Stimulated activated naive CD8-positive, alpha-beta T cell treated with anti-CD3 and anti-CD28 coated beads, Interleukin-15, Interleukin-2, amounts not matched to agents 100 ng/mL and 50 ng/mL, for 24 hours (primary cell): ENCODE measurements around the gene MT4.
A peak's percentile ranks its signal among the peaks of the same experiment; 100 is the strongest.

Experiments used
- H3K27ac Mint-ChIP-seq: one replicate; pipeline ENCODE4 v1.8.0; 2021; ENCODE audit warnings: mild to moderate bottlenecking, mixed read lengths
- H3K27me3 Mint-ChIP-seq: one replicate; pipeline ENCODE4 v1.8.0; 2021; ENCODE audit warnings: mixed read lengths
- H3K36me3 Mint-ChIP-seq: one replicate; pipeline ENCODE4 v1.8.0; 2021; ENCODE audit warnings: low read depth, mixed read lengths
- H3K4me1 Mint-ChIP-seq: one replicate; pipeline ENCODE4 v1.8.0; 2021; ENCODE audit warnings: low read depth, mixed read lengths
- H3K4me3 Mint-ChIP-seq: one replicate; pipeline ENCODE4 v1.8.0; 2021; ENCODE audit warnings: mild to moderate bottlenecking, mixed read lengths
- H3K9me3 Mint-ChIP-seq: one replicate; pipeline ENCODE4 v1.8.0; 2021; ENCODE audit warnings: mixed read lengths

MT4 gene

DNA sequence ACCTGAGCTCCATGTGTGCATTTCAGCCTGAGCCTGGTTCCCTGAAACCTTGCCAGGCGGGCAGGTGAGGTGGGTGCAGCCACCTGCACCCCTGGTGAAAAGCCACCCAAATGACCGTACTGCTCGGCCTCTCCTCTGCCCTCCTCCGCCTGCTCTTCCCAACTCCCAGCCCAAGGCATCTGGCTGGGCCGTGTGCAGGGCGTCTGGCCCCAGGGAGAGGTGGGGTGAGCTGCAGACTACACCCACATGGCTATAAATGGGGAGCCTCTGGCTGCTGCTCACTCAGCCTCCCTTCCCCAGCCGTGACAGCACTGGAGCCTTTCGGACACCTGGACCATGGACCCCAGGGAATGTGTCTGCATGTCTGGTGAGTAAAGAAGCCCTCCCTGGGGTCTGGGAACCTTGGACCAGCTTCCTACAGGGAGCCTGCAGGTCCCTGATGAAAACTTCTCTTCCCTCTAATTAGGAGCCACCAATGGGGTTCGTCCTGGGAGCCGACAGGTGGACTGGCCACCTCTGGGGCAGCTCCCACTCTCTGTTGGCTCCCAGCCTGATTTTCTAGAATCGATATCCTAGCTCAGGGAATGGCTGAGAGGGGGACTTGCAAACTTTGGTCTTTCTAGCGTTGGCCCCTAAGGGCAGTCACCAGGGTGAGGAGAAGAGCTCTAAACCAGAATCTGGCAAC is at the start of gene MT4:
Gene MT4 (plus strand): TSS at position 281 of the 685 bp plus-strand sequence. CDS start 56 bp downstream, at position 337.
- Mint-ChIP-seq H3K36me3 (no peaks in the 10 kb centered on the region), H3K4me1 (no peaks in the 10 kb centered on the region), H3K27ac (no peak within 1 kb of the TSS), H3K4me3 (no peak within 1 kb of the TSS), H3K9me3 (no peaks in the 10 kb centered on the region), H3K27me3 (peaks cover 7% of the 10 kb centered on the region)

DNA sequence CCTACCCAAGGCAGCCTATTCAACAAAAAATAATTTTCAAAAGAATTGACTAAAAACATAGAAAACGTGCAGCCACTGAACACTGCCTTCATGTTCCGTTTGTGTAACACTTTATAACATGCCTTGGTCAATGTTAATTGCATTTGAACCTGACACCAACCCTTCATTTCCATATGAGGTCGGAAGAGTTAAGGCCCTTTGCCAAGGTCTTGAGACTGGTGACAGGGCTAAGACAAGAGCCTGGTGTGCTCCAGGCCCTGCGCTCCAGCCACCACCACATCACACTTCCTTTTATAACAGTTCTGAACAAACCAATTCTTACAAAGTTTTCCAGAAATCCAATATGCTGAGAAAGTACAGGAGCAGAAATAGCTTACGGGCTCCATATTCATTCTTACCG is 49.2 kb upstream of the MT4 start:
- Mint-ChIP-seq H3K9me3 (no peaks in the 10 kb centered on the region), H3K4me3 (no peak overlapping the region), H3K27ac (no peak overlapping the region), H3K4me1 (peaks cover 55% of the 10 kb centered on the region), H3K27me3 (no peaks in the 10 kb centered on the region), H3K36me3 (no peaks in the 10 kb centered on the region)

DNA sequence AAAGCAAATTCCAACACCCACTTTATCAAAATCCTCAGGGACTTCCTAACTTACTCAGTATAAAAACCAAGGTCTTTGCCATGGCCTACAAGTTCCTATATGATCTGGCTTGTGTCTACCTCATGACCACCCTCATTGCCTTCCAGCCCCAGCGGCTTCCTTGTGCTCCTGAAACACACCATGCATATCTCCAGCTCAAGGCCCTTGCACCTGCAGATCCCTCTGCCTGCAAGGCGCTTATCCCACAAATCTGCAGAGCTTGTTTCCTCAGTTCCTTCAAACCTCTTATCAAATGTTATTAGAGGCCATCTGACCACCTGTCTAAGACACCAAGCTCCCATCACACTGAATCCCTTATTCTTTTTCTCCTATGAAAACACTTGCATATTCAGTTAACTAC is 47.7 kb upstream of the MT4 start:
- no peaks in the 10 kb centered on the region for H3K36me3 Mint-ChIP-seq
- H3K27ac Mint-ChIP-seq: no peak overlapping the region
- no peaks in the 10 kb centered on the region for H3K27me3 Mint-ChIP-seq
- no peak overlapping the region for H3K4me3 Mint-ChIP-seq
- H3K9me3 Mint-ChIP-seq: no peaks in the 10 kb centered on the region
- H3K4me1 Mint-ChIP-seq: peaks cover 57% of the 10 kb centered on the region

DNA sequence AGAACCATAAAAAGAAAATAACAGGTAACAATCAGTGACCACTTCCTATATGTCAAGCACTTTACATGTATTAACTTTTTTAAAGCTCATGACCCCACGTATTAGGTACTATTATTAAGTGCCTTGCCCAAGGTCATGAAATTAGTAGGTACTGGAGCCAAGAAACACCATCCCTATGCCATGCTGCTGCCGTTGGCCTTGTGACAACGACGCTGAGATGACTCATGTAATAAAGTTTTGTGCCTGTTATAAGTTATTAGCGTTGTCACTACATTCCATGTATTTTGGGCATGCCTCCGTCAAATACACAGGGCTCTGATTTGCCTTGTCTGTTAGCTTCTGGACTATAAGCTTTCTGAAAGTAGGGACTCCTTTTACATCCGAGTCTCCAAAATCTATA is 46.4 kb upstream of the MT4 start:
- peak overlapping the region; percentile 81 for H3K4me3 Mint-ChIP-seq
- no peak overlapping the region for H3K27ac Mint-ChIP-seq
- no peaks in the 10 kb centered on the region for H3K9me3 Mint-ChIP-seq
- H3K4me1 Mint-ChIP-seq: peaks cover 52% of the 10 kb centered on the region
- H3K36me3 Mint-ChIP-seq: no peaks in the 10 kb centered on the region
- no peaks in the 10 kb centered on the region for H3K27me3 Mint-ChIP-seq

DNA sequence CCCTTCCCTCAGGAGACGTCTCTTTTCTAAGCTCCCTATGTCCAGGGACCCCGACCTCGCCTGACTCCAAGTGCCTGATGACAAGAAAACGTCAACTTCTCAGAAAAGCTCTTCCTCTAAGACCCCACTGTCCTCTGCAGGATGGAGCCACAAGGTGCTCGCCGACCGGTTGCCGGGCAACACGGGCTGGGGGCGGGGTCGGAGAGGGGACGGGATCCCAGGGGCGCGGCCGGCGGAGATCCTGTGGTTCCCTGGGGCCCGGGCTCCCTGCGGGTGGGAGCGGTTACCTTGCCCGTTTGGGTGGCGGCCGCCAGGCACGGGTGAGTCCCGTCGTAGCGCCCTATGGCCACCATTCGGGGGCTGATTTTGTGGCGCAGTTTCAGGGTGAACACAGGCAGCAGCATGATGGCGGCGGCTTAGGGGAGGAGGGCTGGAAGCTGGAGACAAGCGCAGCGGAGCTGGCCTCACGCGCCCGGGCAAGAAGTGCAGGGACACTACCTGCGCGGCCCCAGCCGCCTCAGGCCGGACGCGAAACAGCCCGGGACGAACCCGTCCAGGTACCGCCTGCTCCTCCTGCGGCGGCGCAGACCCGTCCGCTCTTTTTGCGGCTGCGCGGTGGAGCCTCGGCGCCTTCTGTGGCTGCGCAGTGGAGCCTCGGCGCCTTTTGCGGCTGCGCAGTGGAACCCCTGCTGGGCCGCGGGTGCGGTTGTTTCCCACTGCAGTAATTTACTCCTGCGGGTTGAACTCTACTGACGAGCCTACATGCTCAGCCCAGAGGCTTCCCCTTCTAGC is 45.2 kb upstream of the MT4 start, which contains the start of gene BBS2:
Gene BBS2 (minus strand): TSS at position 566 of the 792 bp plus-strand sequence. CDS start 162 bp downstream, at position 404.
- Mint-ChIP-seq H3K27ac (peak within 1 kb of the TSS; percentile 62), H3K4me3 (peak within 1 kb of the TSS; percentile 81), H3K4me1 (peaks cover 43% of the 10 kb centered on the region), H3K36me3 (no peaks in the 10 kb centered on the region), H3K9me3 (no peaks in the 10 kb centered on the region), H3K27me3 (no peaks in the 10 kb centered on the region)

DNA sequence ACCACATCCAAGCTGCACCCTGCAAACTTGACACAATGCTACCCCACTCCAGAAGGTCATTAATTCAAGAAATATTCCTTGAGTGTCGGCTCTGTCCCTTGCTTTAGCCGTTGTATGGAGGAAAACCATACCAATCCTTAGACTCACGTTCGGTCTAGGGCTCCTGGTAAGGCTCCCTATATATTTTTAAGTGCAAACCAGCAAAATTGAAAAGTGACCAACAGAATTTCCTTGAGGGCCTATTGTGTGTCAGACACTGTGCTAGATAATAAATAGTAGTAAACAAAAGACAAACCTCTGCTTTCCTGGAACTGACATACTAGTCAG is 44.7 kb upstream of the MT4 start:
- no peaks in the 10 kb centered on the region for H3K36me3 Mint-ChIP-seq
- no peaks in the 10 kb centered on the region for H3K9me3 Mint-ChIP-seq
- H3K4me3 Mint-ChIP-seq: peak overlapping the region; percentile 81
- H3K27me3 Mint-ChIP-seq: no peaks in the 10 kb centered on the region
- H3K4me1 Mint-ChIP-seq: peaks cover 37% of the 10 kb centered on the region
- H3K27ac Mint-ChIP-seq: peak overlapping the region; percentile 62

DNA sequence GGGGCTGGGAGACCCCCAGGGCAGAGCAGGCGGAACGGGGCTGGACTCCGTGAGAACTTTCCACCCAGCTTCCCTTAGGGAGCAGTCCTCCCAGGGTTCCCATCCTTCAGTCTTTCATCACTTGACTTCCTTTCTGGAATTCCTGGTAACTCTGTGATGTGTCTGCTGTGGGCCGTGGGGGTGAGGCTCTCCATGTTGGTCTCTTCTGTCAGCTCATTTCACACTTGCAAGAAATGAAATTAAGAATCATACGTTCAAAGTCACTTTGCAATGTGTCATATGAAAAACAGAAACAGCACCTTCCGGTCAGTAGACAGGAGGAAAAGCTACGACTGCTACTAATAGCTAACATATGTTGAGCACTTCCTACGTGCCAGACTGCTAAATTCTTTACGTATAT is 39.6 kb upstream of the MT4 start:
- Mint-ChIP-seq H3K4me1 (peaks cover 6% of the 10 kb centered on the region), H3K36me3 (no peaks in the 10 kb centered on the region), H3K4me3 (no peak overlapping the region), H3K9me3 (no peaks in the 10 kb centered on the region), H3K27ac (no peak overlapping the region), H3K27me3 (no peaks in the 10 kb centered on the region)

DNA sequence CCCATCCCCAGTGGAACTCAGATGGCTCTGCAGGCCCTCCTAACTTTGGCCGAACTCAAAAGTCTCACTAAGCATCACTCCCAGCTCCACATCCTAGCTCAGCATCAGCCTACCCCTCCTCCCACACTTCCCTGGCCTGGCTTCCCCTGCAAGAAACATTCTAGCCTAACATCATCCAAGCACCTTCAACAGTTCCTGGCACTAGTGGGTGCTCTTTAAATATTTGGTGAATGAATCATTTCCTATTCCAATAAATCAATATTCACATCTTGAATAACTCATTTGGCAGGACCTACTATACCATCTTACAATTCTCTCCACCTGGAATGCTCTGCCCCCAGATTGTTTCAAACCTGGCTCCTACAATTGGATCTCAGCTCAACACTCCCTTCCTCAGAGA is 34.0 kb upstream of the MT4 start:
- Mint-ChIP-seq H3K4me3 (no peak overlapping the region), H3K4me1 (no peaks in the 10 kb centered on the region), H3K27ac (no peak overlapping the region), H3K27me3 (peaks cover 3% of the 10 kb centered on the region), H3K9me3 (no peaks in the 10 kb centered on the region), H3K36me3 (no peaks in the 10 kb centered on the region)

DNA sequence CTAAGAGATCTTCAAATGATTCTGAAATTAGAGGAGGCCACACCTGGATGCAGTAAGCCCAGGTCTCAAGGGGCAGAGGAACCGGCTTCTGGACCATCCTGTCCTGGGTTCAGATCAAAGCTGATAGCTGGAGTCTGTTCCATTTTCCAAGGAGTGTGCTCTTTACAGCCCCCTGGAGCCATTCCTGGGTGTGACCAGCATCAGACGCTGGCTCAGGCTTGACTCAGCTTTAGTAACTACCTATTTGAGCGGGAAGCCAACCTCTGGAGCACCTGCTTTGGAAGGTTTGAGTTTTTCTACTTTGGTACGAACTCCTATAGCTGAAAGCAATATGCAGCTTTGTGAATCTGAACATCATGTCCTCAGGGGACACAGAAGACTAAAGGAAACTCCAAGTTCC is 32.2 kb upstream of the MT4 start:
- H3K4me1 Mint-ChIP-seq: no peaks in the 10 kb centered on the region
- peaks cover 7% of the 10 kb centered on the region for H3K27me3 Mint-ChIP-seq
- no peak overlapping the region for H3K27ac Mint-ChIP-seq
- no peaks in the 10 kb centered on the region for H3K9me3 Mint-ChIP-seq
- H3K4me3 Mint-ChIP-seq: no peak overlapping the region
- no peaks in the 10 kb centered on the region for H3K36me3 Mint-ChIP-seq

DNA sequence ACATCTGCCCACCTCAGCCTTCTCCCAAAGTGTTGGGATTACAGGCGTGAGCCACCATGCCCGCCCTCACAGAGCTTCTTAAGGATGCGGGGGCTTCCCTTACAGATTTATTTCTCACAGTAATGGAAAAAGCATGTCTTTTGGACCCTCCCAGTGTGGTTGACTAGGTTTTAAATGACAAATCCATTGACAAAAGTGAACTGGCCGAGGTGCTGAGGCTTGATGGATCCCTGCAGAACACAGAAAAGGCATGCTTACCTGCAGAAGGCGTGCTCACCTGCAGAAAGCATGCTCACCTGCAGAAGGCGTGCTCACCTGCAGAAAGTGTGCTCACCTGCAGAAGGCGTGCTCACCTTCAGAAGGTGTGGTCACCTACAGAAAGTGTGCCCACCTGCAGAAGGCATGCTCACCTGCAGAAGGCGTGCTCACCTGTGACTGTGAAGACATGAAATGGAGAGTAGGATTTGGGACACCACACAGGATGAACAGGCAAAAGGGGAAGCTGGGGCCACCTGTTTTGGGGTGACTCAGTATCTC is 30.0 kb upstream of the MT4 start:
- no peaks in the 10 kb centered on the region for H3K4me1 Mint-ChIP-seq
- no peak overlapping the region for H3K27ac Mint-ChIP-seq
- H3K36me3 Mint-ChIP-seq: no peaks in the 10 kb centered on the region
- peaks cover 14% of the 10 kb centered on the region for H3K27me3 Mint-ChIP-seq
- no peaks in the 10 kb centered on the region for H3K9me3 Mint-ChIP-seq
- H3K4me3 Mint-ChIP-seq: no peak overlapping the region

DNA sequence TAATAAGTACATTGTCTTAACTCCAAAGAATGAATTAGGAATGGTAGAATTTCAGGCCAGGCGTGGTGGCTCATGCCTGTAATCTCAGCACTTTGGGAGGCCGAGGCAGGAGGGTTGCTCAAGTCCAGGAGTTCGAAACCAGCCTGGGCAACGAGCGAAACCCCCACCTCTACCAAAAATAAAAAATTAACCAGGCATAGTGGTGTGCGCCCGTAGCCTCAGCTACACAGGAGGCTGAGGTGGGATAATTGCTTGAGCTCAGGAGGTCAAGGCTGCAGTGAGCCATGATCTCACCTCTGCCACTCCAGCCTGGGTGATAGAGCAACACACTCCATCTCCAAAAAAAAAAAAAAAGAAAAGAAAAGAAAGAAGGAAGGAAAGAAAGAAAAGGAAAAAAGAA is 26.5 kb upstream of the MT4 start:
- Mint-ChIP-seq H3K36me3 (no peaks in the 10 kb centered on the region), H3K27ac (no peak overlapping the region)

DNA sequence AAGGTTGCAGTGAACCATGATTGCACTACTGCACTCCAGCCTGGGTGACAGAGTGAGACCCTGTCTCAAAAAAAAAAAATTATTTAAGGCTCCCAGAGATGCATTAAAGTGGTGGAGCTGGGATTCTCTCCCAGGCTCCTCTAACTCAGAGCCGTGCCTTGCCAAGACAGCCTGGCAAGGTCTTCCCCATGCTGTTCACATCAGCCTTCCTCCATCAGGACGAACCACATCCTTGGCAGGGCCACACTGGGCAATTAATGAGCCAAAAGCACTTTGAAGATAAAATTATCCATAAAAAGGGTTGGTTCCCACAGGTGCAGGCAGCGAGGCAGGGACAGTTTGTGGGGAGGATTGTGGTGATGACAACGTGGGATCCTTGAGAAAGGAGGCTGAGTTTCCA is 25.2 kb upstream of the MT4 start:
- Mint-ChIP-seq H3K9me3 (no peaks in the 10 kb centered on the region), H3K27ac (no peak overlapping the region), H3K36me3 (no peaks in the 10 kb centered on the region), H3K27me3 (peaks cover 17% of the 10 kb centered on the region), H3K4me3 (no peak overlapping the region), H3K4me1 (no peaks in the 10 kb centered on the region)

More for the DNA sequence above, 26.5 kb upstream of the MT4 start:
- Mint-ChIP-seq H3K4me1 (no peaks in the 10 kb centered on the region), H3K9me3 (no peaks in the 10 kb centered on the region), H3K4me3 (no peak overlapping the region), H3K27me3 (peaks cover 17% of the 10 kb centered on the region)

DNA sequence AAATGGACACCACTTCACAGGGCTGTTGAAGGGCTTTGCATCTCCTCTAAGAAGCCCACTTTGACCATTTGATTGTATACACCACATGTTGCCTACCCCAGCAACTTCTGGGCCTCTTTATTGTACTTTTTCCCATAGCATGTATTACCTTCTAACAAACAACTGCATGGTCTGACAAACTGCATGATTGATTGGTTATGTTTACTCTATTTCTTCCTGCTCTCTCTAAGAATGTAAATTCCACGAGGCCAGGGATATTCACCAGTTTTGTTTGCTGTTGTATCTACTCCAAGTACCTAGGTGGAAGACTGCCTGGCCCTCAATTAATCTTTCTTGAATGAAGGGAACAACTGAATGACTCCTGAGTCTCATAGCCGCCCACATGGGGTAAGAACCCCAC is 22.8 kb upstream of the MT4 start:
- Mint-ChIP-seq H3K27me3 (peaks cover 9% of the 10 kb centered on the region), H3K9me3 (no peaks in the 10 kb centered on the region), H3K4me1 (no peaks in the 10 kb centered on the region), H3K36me3 (no peaks in the 10 kb centered on the region), H3K27ac (no peak overlapping the region), H3K4me3 (no peak overlapping the region)

DNA sequence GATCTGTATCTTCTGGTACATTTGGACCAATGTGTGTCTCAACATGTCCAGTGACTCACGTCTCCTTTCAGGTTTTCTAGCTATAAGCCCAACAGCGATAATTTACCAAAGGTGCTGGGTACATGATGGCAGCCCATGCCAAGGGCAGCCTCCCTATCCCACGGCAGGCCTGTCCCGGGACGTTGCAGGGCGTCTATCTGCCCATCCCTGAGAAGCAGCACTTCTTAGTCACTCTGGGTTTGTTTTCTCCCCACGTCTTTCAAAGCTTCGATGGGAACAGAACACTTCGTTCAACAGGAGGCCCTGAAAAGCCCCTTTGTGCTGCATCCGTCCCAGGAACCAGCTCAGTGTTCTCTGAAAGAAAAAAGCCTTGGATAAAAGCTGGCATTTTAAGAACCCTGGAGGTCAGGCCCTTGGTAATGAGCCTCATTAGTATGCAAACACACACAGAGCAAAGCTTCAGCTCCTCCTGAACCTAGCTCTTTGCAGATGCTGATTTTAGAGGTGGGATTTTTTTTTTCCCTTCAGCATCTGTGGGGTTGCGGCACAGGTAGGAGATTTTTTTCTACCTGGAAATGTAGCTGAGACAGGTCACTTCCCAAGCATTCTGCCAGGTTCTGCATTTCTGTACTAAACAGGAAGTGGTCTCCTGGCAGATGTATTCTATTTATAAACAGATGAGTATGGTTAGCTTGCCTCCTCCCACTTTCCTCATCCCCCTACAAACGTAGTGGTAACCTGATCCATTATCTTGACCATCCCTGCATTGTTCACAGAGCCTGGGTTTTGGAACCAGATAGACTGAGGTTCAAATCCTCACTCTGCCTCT is 17.5 kb upstream of the MT4 start:
- no peaks in the 10 kb centered on the region for H3K27me3 Mint-ChIP-seq
- no peaks in the 10 kb centered on the region for H3K36me3 Mint-ChIP-seq
- H3K27ac Mint-ChIP-seq: no peak overlapping the region
- no peaks in the 10 kb centered on the region for H3K9me3 Mint-ChIP-seq
- H3K4me3 Mint-ChIP-seq: no peak overlapping the region
- H3K4me1 Mint-ChIP-seq: peaks cover 19% of the 10 kb centered on the region
